ENCODE data around the gene DNLZ.
"Not testable (repeated sequence)": the region's sequence is repeated elsewhere in the genome, so short reads cannot be mapped to it uniquely, and the experiment has no call there.

The DNLZ gene

DNA sequence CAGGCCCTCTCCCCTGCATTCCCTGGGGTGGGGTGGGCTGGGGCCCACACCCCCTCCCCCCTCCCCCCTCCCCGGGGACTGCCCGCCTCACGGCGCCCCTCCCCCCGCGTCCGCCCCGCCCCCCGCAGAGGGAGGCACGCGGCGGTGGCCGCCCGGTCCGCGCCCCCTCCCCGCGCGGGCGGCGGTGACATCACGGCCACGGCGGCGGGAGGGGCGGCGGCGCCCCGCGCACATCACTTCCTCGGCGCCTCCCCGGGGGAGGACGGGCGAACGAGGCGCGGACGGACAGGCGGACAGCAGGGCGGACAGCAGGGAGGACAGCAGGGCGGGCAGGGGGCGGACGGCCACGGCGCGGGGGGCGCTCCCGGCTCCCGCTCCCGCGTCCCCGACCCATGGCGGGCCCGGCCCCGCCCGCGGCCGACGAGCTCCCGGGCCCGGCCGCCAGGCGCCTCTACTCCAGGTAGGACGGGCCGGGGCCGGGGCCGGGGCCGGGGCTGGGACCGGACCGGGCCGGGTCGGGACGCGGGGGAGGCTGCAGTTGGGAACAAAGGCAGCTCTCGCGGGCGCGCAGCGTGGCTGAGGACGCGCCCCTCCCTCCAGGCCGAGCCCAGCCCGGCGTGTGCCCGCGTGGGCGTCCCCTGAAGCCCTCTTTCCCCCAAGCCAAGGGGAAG, 36.1 kb downstream of the DNLZ start, which contains the start of gene GPSM1:
Gene GPSM1 (plus strand): TSS at position 236 of the 671 bp plus-strand sequence. CDS start 157 bp downstream, at position 393.
- peak; percentile 96 for TF ChIP-seq POLR2A (IDR thresholded peaks at IDR 0.05; ENCODE audit: low read depth, low read length)
- DNase-seq (ENCODE audit: insufficient read length, low spot score) = peak; percentile 95
- no peak for FAIRE-seq

DNA sequence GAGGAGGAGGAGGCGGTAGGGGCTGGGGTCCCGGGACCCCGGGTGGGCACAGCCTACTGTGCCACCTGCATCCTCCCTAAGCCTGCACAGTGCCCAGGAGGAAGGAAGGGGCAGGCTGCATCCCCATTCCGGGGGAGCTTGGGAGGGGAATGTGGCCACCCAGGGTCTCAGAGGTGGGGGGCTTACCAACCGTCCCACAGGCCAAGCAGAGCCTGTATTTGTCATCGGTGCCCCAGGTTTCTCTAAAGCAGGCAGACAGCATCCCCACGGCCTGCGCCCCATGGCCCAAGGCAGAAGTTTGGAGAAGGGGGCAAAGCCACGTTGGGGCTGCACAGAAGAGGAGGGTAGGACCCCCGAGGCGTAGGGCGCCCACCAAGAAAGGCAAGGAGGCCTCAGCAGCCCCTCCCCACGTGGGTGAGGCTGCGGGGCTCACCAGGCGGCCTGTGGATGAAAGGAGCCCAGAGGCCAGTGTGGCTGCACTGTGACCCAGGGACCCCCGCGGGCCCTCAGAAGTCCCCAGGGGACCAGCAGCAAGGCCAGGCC, 36.7 kb downstream of the DNLZ start:
- TF ChIP-seq POLR2A (IDR thresholded peaks at IDR 0.05; ENCODE audit: low read depth, low read length) = no peak
- DNase-seq (ENCODE audit: insufficient read length, low spot score) (no peak), FAIRE-seq (no peak)

GRCh38 chr9:136326061-136326760, 37.3 kb downstream of the DNLZ start:
- no peak for FAIRE-seq
- no peak for DNase-seq (ENCODE audit: insufficient read length, low spot score)
- no peak for TF ChIP-seq POLR2A (IDR thresholded peaks at IDR 0.05; ENCODE audit: low read depth, low read length)

GRCh38 chr9:136325358-136325757, 38.2 kb downstream of the DNLZ start:
- no peak for TF ChIP-seq POLR2A (IDR thresholded peaks at IDR 0.05; ENCODE audit: low read depth, low read length)
- DNase-seq (ENCODE audit: insufficient read length, low spot score) (no peak), FAIRE-seq (no peak)

GRCh38 chr9:136324501-136325300, 38.8 kb downstream of the DNLZ start:
- DNase-seq (ENCODE audit: insufficient read length, low spot score) (no peak), FAIRE-seq (no peak)
- TF ChIP-seq POLR2A (IDR thresholded peaks at IDR 0.05; ENCODE audit: low read depth, low read length) = no peak

DNA sequence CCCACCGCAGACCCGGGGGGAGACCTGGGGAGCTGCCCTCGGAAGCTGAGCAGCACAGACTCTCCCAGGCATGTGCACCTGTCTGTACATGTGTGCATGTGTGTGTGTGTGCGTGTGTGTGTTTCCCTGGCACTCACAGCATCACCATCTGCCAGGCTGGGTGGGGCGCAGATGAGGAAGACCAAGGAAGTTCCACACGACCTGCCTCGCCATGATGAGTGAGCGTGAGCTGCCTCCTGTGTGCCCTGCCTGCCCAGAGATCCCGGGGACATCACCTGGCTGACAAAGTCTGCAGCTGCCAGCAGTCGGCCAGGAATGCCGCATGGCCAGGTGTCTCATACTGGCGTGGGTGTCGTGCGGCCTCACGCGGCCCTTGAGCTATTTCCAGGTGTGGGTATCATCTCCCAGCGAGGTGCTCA, 40.2 kb downstream of the DNLZ start:
- no peak for DNase-seq (ENCODE audit: insufficient read length, low spot score)
- FAIRE-seq = no peak
- TF ChIP-seq POLR2A (IDR thresholded peaks at IDR 0.05; ENCODE audit: low read depth, low read length) = no peak

DNA sequence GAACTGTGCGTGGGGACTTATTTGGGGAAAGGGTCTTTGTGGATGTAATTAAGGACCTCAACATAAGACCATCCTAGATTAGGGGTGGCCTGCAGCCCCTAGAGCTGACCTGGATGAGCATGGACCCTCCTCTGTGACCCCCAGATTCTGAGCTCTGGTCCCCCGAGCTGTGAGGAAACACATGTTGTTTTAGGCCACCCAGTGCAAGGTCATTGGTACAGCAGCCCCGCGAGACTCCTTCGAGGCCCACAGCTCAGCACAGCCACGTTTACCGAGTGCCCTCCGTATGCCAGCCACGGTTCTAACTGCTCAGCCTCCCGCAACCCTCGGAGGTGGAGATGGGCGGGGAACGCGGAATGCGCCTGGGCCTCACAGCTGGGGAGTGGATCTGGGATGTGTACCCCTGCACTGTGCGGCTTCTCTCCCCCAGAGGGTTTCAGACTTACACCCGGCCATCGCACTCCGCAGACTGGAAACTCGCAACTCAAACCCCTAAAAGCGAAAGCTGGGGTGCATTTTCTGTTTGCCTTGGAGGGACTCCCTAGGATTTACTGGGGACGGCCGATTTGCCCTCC, 40.7 kb downstream of the DNLZ start:
- FAIRE-seq = no peak
- no peak for TF ChIP-seq POLR2A (IDR thresholded peaks at IDR 0.05; ENCODE audit: low read depth, low read length)
- DNase-seq (ENCODE audit: insufficient read length, low spot score) = no peak

GRCh38 chr9:136321561-136321960, 42.0 kb downstream of the DNLZ start:
- DNase-seq (ENCODE audit: insufficient read length, low spot score) = no peak
- FAIRE-seq = no peak
- TF ChIP-seq POLR2A (IDR thresholded peaks at IDR 0.05; ENCODE audit: low read depth, low read length) = no peak

DNA sequence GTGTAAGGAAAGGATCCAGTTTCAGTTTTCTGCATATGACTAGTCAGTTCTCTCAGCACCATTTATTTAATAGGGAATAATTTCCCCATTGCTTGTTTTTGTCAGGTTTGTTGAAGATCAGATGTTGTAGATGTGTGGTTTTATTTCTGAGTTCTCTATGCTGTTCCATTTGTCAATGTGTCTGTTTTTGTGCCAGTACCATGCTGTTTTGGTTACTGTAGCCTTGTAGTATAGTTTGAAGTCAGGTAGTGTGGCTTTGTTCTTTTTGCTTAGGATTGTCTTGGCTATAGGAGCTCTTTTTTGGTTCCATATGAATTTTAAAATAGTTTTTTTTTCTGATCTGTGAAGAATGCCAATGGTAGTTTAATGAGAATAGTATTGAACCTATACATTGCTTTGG, 42.6 kb downstream of the DNLZ start:
- FAIRE-seq; DNase-seq (ENCODE audit: insufficient read length, low spot score): not testable (repeated sequence)

GRCh38 chr9:136319955-136320354, 43.6 kb downstream of the DNLZ start:
- not testable (repeated sequence) for DNase-seq (ENCODE audit: insufficient read length, low spot score); FAIRE-seq

DNA sequence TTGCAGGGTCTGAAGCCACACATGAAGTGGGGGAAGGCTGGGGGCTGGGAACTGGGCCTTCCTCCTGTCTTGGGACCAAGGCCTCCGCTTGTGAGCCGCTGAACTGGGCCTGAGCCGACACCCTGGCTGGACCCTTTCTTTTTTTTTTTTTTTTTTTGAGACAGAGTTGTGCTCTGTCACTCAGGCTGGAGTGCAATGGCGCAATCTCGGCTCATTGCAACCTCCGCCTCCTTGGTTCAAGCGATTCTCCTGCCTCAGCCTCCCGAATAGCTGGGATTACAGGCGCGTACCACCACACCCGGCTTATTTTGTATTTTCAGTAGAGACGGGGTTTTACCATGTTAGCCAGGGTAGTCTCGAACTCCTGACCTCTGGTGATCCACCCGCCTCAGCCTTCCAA, 44.3 kb downstream of the DNLZ start:
- FAIRE-seq; DNase-seq (ENCODE audit: insufficient read length, low spot score): not testable (repeated sequence)

DNA sequence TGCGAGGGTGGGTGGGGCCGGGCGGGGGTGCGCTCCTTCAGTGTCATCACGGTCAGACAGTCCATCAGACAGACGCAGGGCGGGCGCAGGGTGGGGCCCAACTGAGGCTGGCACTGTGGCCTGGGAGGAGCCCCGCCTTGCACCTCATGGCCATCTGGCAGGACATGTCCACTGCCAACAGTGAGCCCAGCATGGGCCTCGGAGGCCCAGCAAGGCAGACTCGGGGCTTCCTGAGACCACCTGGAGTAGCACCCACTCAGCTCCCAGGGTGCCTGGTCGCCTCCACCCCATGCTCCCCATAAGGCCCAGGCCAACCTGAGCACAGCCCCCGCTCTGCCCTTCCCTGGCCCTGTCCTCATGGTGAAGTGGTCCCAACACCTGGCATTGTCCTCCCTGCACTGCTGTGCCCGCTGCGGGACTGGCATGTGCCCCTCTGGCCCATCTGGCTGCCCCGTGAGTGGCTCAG, 44.7 kb downstream of the DNLZ start:
- FAIRE-seq (no peak), DNase-seq (ENCODE audit: insufficient read length, low spot score) (no peak)
- TF ChIP-seq POLR2A (IDR thresholded peaks at IDR 0.05; ENCODE audit: low read depth, low read length) = no peak

- TF ChIP-seq POLR2A (IDR thresholded peaks at IDR 0.05; ENCODE audit: low read depth, low read length) = no peak
- FAIRE-seq (no peak), DNase-seq (ENCODE audit: insufficient read length, low spot score) (no peak)
Observed at GRCh38 chr9:136318111-136318775, 45.3 kb downstream of the DNLZ start.

Data from H54 (cell line).